OCI-LY1 (cell line): ENCODE measurements around the gene UTP20.

Experiments
- EZH2 ChIP-seq: fragments of 200-600 bp; sonication (generic), shearing (Covaris generic); IDR thresholded peaks from 2 replicates; pipeline ENCODE4 v1.8.0; 2017; ENCODE audit warnings: borderline replicate concordance, mixed run types, mild to moderate bottlenecking, antibody characterized with exemption, low read length, moderate library complexity, mixed read lengths
- TF ChIP-seq, protein P1 (sequence below): fragments of 200-600 bp; sonication (generic), shearing (Covaris generic); IDR thresholded peaks from 2 replicates; pipeline ENCODE4 v1.5.1; 2017; ENCODE audit warnings: mild to moderate bottlenecking, antibody characterized with exemption, low read length, moderate library complexity, mixed read lengths

DNA sequence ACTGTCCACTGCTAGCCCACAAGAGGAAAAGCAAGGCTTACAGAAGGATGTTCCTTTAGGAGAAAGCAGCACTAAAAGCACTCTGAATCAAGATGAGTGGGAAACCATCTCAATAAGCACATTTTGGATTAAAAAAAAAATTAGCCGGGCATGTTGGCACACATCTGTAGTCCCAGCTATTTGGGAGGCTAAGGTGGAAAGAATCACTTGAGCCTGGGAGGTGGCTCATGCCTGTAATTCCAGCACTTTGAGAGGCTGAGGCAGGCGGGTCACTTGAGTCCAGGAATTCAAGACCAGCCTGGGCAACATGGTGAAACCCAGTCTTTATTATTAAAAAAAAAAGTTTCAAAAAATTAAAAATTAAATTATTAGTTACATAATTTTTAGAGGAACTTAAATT is 144.7 kb downstream of the UTP20 start:
- TF ChIP-seq, protein P1, sequence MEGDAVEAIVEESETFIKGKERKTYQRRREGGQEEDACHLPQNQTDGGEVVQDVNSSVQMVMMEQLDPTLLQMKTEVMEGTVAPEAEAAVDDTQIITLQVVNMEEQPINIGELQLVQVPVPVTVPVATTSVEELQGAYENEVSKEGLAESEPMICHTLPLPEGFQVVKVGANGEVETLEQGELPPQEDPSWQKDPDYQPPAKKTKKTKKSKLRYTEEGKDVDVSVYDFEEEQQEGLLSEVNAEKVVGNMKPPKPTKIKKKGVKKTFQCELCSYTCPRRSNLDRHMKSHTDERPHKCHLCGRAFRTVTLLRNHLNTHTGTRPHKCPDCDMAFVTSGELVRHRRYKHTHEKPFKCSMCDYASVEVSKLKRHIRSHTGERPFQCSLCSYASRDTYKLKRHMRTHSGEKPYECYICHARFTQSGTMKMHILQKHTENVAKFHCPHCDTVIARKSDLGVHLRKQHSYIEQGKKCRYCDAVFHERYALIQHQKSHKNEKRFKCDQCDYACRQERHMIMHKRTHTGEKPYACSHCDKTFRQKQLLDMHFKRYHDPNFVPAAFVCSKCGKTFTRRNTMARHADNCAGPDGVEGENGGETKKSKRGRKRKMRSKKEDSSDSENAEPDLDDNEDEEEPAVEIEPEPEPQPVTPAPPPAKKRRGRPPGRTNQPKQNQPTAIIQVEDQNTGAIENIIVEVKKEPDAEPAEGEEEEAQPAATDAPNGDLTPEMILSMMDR: no peak
- no peak for TF ChIP-seq EZH2
